Common myeloid progenitor, CD34-positive (primary cell): ENCODE measurements around the gene GSG1L.

Experiments used
- CTCF ChIA-PET: fragments of 350-600 bp; sonication (Branson Sonifier 250); formaldehyde crosslinking; loops from one replicate; lab custom pipeline; 2021; ENCODE audit warnings: antibody characterized with exemption; lab: Charles Lee
- POLR2A ChIA-PET: fragments of 350-600 bp; sonication (Branson Sonifier 250); formaldehyde crosslinking; loops from one replicate; lab custom pipeline; 2021; ENCODE audit warnings: antibody characterized with exemption; lab: Charles Lee
- DNase-seq, 3 donors: peaks; one replicate each; pipeline versions ENCODE4 v3.0.0 to v3.0.0-alpha.2; 2013
- H3K27ac ChIP-seq, 2 experiments: 1 replicate in 1 of 2; 2 replicates in 1 of 2; pipeline ENCODE4 v1.7.0; 2013; ENCODE audit warnings: inconsistent platforms in 2 of 2, low read length in 2 of 2, mild to moderate bottlenecking in 2 of 2, low read depth in 1 of 2, moderate library complexity in 1 of 2; ENCODE audit not compliant: severe bottlenecking in 2 of 2, insufficient read depth in 1 of 2, poor library complexity in 1 of 2
- H3K27me3 ChIP-seq, 5 experiments: replicated peaks in 2 of 5; 1 replicate in 3 of 5; 2 replicates in 2 of 5; pipeline versions ENCODE4 v1.6.1 to v1.7.0; 2013; ENCODE audit warnings: low read length in 4 of 5, mild to moderate bottlenecking in 2 of 5, moderate library complexity in 2 of 5, inconsistent platforms in 1 of 5; ENCODE audit not compliant: insufficient read depth in 5 of 5, control insufficient read depth in 4 of 5
- H3K36me3 ChIP-seq, 4 experiments: 1 replicate in 2 of 4; 2 replicates in 2 of 4; pipeline versions ENCODE4 v1.6.1 to v1.7.0; 2013; ENCODE audit warnings: low read length in 3 of 4, control low read depth in 1 of 4, mild to moderate bottlenecking in 1 of 4; ENCODE audit not compliant: control insufficient read depth in 4 of 4, insufficient read depth in 4 of 4
- H3K4me1 ChIP-seq, 4 experiments: 1 replicate in 3 of 4; 2 replicates in 1 of 4; pipeline versions ENCODE4 v1.6.1 to v1.7.1; 2013; ENCODE audit warnings: low read length in 3 of 4, mild to moderate bottlenecking in 3 of 4, control low read depth in 1 of 4, inconsistent platforms in 1 of 4, moderate library complexity in 1 of 4; ENCODE audit not compliant: control insufficient read depth in 4 of 4, insufficient read depth in 4 of 4; ENCODE audit errors: control extremely low read depth in 1 of 4
- H3K4me3 ChIP-seq, 7 experiments: 1 replicate in 4 of 7; 2 replicates in 3 of 7; pipeline versions ENCODE4 v1.5.1 to v1.7.0; 2013; ENCODE audit warnings: mild to moderate bottlenecking in 7 of 7, low read length in 6 of 7, moderate library complexity in 6 of 7, inconsistent platforms in 2 of 7, low read depth in 2 of 7, control low read depth in 1 of 7; ENCODE audit not compliant: insufficient read depth in 4 of 7, control insufficient read depth in 1 of 7; ENCODE audit errors: extremely low read depth in 1 of 7
- H3K9me3 ChIP-seq, 5 experiments: 1 replicate in 4 of 5; 2 replicates in 1 of 5; pipeline versions ENCODE4 v1.6.1 to v1.7.1; 2013; ENCODE audit warnings: low read length in 4 of 5, mild to moderate bottlenecking in 2 of 5, inconsistent platforms in 1 of 5, low read depth in 1 of 5, moderate library complexity in 1 of 5; ENCODE audit not compliant: control insufficient read depth in 4 of 5, insufficient read depth in 2 of 5; ENCODE audit errors: control extremely low read depth in 1 of 5
- WGBS: methylation state at CpG from one replicate; pipeline ENCODE4 v1.1.5; 2013; ENCODE audit not compliant: insufficient coverage; 5-methylcytosine and 5-hydroxymethylcytosine counted together

Gene GSG1L

GRCh38 chr16:27780468-27781194, 282.9 kb downstream of the GSG1L start:
- 87% methylated on average over 8 of the region's 8 CpGs for WGBS
- Histone ChIP-seq H3K9me3 (no peaks in the 10 kb centered on the region), H3K27ac (no peak overlapping the region), H3K4me3 (no peak overlapping the region), H3K36me3 (peaks cover 0 to 2% (median 0%) of the 10 kb centered on the region in 4 experiments), H3K4me1 (no peaks in the 10 kb centered on the region), H3K27me3 (no peaks in the 10 kb centered on the region)
- no peak for DNase-seq
- ChIA-PET CTCF (interaction anchor here (1.1 kb wide), 1 partner anchor 9 kb away, joined by 3 read pairs; no protein-coding TSS in a partner anchor), POLR2A (interaction anchor here (0.6 kb wide), 1 partner anchor 14 kb away, joined by 3 read pairs; no protein-coding TSS in a partner anchor)

- DNase-seq: no peak
- 96% methylated on average over 21 of the region's 23 CpGs for WGBS
- Histone ChIP-seq H3K27me3 (no peaks in the 10 kb centered on the region), H3K9me3 (no peaks in the 10 kb centered on the region), H3K4me3 (no peak overlapping the region), H3K4me1 (no peaks in the 10 kb centered on the region), H3K27ac (no peak overlapping the region), H3K36me3 (peaks cover 0 to 2% (median 0%) of the 10 kb centered on the region in 4 experiments)
- ChIA-PET CTCF (interaction anchor here (1.1 kb wide), 1 partner anchor 8 kb away, joined by 3 read pairs; no protein-coding TSS in a partner anchor), POLR2A (no interaction called here)
Measured at GRCh38 chr16:27779641-27780164, 283.8 kb downstream of the GSG1L start.

- POLR2A ChIA-PET: no interaction called here
- peaks cover 0 to 2% (median 0%) of the 10 kb centered on the region in 4 experiments for H3K36me3 ChIP-seq
- no peaks in the 10 kb centered on the region for H3K9me3 ChIP-seq
- no peaks in the 10 kb centered on the region for H3K4me1 ChIP-seq
- 68% methylated on average over 8 of the region's 10 CpGs for WGBS
- H3K4me3 ChIP-seq: no peak overlapping the region
- no peak overlapping the region for H3K27ac ChIP-seq
- H3K27me3 ChIP-seq: no peaks in the 10 kb centered on the region
- DNase-seq: no peak
- CTCF ChIA-PET: no interaction called here
Measured at GRCh38 chr16:27778926-27779570, 284.5 kb downstream of the GSG1L start.

- Histone ChIP-seq H3K27ac (no peak overlapping the region), H3K9me3 (no peaks in the 10 kb centered on the region), H3K4me1 (no peaks in the 10 kb centered on the region), H3K27me3 (no peaks in the 10 kb centered on the region), H3K36me3 (peaks cover 0 to 2% (median 0%) of the 10 kb centered on the region in 4 experiments), H3K4me3 (no peak overlapping the region)
- DNase-seq: no peak
- ChIA-PET POLR2A (no interaction called here), CTCF (no interaction called here)
- WGBS: 98% methylated on average over 20 of the region's 20 CpGs
Measured at GRCh38 chr16:27778171-27778925, 285.2 kb downstream of the GSG1L start.

GRCh38 chr16:27777527-27777926, 286.0 kb downstream of the GSG1L start:
- Histone ChIP-seq H3K9me3 (no peaks in the 10 kb centered on the region), H3K27me3 (no peaks in the 10 kb centered on the region), H3K27ac (no peak overlapping the region), H3K36me3 (peaks cover 0 to 4% (median 0%) of the 10 kb centered on the region in 4 experiments), H3K4me1 (no peaks in the 10 kb centered on the region), H3K4me3 (no peak overlapping the region)
- 94% methylated on average over 11 of the region's 13 CpGs for WGBS
- POLR2A ChIA-PET: interaction anchor here (0.9 kb wide), 1 partner anchor 48 kb away, joined by 3 read pairs; no protein-coding TSS in a partner anchor
- DNase-seq: no peak
- CTCF ChIA-PET: no interaction called here

GRCh38 chr16:27776556-27777225, 286.8 kb downstream of the GSG1L start:
- 97% methylated on average over 24 of the region's 26 CpGs for WGBS
- Histone ChIP-seq H3K27ac (no peak overlapping the region), H3K36me3 (peaks cover 0 to 9% (median 0%) of the 10 kb centered on the region in 4 experiments), H3K4me1 (no peaks in the 10 kb centered on the region), H3K27me3 (no peaks in the 10 kb centered on the region), H3K4me3 (no peak overlapping the region), H3K9me3 (no peaks in the 10 kb centered on the region)
- CTCF ChIA-PET: no interaction called here
- POLR2A ChIA-PET: interaction anchor here (0.9 kb wide), 1 partner anchor 47 kb away, joined by 3 read pairs; no protein-coding TSS in a partner anchor
- DNase-seq: no peak
